SJSA1 (cell line): ENCODE data around the gene PEX11B. TPM values are rescaled to one million over a fixed set of nuclear protein-coding genes. Genes with fewer than 3 reads are reported as not detected.
A peak's percentile ranks its signal among the peaks of the same experiment; 100 is the strongest.

Source experiments
- DNase-seq, 2 experiments: peaks; one replicate each; pipeline ENCODE4 v3.0.0-alpha.2; 2015 to 2020; ENCODE audit warnings: low spot score in 2 of 2, low read depth in 1 of 2
- H3K27ac ChIP-seq: fragments of 250-450 bp; sonication (Bioruptor Pico); 2 replicates; pipeline ENCODE4 v1.5.1; 2020; ENCODE audit warnings: mild to moderate bottlenecking, moderate library complexity
- H3K27me3 ChIP-seq: fragments of 250-450 bp; sonication (Bioruptor Pico); replicated peaks from 2 replicates; pipeline ENCODE4 v1.5.1; 2020; ENCODE audit warnings: mild to moderate bottlenecking, moderate library complexity
- H3K36me3 ChIP-seq: fragments of 250-450 bp; sonication (Bioruptor Pico); 2 replicates; pipeline ENCODE4 v1.5.1; 2020; ENCODE audit warnings: mild to moderate bottlenecking
- H3K4me1 ChIP-seq: fragments of 250-450 bp; sonication (Bioruptor Pico); replicated peaks from 2 replicates; pipeline ENCODE4 v1.6.1; 2021; ENCODE audit warnings: mild to moderate bottlenecking
- H3K4me3 ChIP-seq: fragments of 250-450 bp; sonication (Bioruptor Pico); 2 replicates; pipeline ENCODE4 v1.5.1; 2020; ENCODE audit warnings: mild to moderate bottlenecking
- H3K9me3 ChIP-seq: fragments of 250-450 bp; sonication (Bioruptor Pico); replicated peaks from 2 replicates; pipeline ENCODE4 v1.5.1; 2020; ENCODE audit warnings: mild to moderate bottlenecking
- total RNA-seq: library from RNA; depleted of rRNA; stranded (reverse); fragments of >200 nt; shearing (Covaris generic); gene quantifications from 2 replicates; pipeline ENCODE4 v1.2.3, GENCODE V29; 2014

PEX11B gene
- total RNA-seq, 1 experiment from 2014 or later: 30.4 TPM

DNA sequence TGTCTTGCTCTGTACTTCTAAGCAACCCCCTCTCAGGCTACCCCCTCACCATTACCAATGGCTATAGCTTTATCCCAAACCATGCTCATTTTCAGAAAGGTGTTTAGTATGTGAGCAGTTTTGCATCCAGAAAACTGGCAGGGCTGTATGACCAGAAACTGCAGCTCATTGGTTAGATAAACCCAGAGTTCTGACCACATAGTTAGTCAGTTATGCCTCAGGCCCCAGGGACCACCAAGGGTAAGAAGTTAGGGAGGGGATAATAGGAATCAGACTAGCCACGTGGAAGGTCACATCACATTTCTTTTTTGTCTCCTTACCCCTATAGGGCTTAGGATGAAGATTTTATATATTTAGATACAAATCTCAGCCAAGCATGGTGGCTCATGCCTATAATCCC lies 9.9 kb downstream of the PEX11B start:
- no peaks in the 10 kb centered on the region for H3K9me3 ChIP-seq
- H3K4me1 ChIP-seq: peaks cover 28% of the 10 kb centered on the region
- DNase-seq: peak; percentile 65 to 71
- no peaks in the 10 kb centered on the region for H3K27me3 ChIP-seq
- no peak overlapping the region for H3K4me3 ChIP-seq
- peaks cover 33% of the 10 kb centered on the region for H3K36me3 ChIP-seq
- H3K27ac ChIP-seq: peak overlapping the region; percentile 35

GRCh38 chr1:145906954-145907753 lies 11.4 kb downstream of the PEX11B start:
- Histone ChIP-seq H3K9me3 (no peaks in the 10 kb centered on the region), H3K4me1 (peaks cover 28% of the 10 kb centered on the region), H3K27me3 (no peaks in the 10 kb centered on the region), H3K4me3 (no peak overlapping the region), H3K27ac (no peak overlapping the region), H3K36me3 (peaks cover 20% of the 10 kb centered on the region)
- no peak for DNase-seq

- Histone ChIP-seq H3K9me3 (no peaks in the 10 kb centered on the region), H3K27me3 (no peaks in the 10 kb centered on the region), H3K27ac (no peak overlapping the region), H3K4me1 (no peaks in the 10 kb centered on the region), H3K36me3 (no peaks in the 10 kb centered on the region), H3K4me3 (no peak overlapping the region)
- no peak for DNase-seq
Measured at GRCh38 chr1:145901312-145902021, 17.1 kb downstream of the PEX11B start.

GRCh38 chr1:145898756-145899155 lies 19.8 kb downstream of the PEX11B start:
- Histone ChIP-seq H3K27ac (no peak overlapping the region), H3K4me1 (no peaks in the 10 kb centered on the region), H3K27me3 (no peaks in the 10 kb centered on the region), H3K36me3 (no peaks in the 10 kb centered on the region), H3K9me3 (no peaks in the 10 kb centered on the region), H3K4me3 (no peak overlapping the region)
- no peak for DNase-seq

DNA sequence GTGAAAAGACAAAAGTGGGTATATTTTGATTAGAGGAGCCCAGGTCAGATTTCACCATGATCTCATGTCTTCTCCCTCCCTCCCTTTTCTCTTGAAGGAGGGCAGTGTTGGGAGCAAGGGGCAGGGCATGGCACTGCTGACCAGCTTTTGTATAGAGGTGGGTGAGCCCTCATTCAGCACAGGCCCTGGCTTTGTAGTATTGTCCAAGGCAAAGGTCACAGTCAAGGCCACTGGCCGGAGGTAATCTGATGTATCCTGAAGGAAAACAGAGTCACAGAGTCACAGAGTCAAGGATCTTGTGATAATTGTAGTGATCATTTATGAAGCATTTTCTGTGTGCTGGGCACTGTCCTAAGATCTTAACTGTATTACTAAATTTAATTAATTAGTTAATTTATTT lies 20.5 kb downstream of the PEX11B start:
- no peak for DNase-seq
- no peaks in the 10 kb centered on the region for H3K27me3 ChIP-seq
- no peaks in the 10 kb centered on the region for H3K36me3 ChIP-seq
- H3K9me3 ChIP-seq: no peaks in the 10 kb centered on the region
- no peak overlapping the region for H3K4me3 ChIP-seq
- no peak overlapping the region for H3K27ac ChIP-seq
- H3K4me1 ChIP-seq: peaks cover 4% of the 10 kb centered on the region

- DNase-seq: no peak
- peaks cover 27% of the 10 kb centered on the region for H3K4me1 ChIP-seq
- H3K9me3 ChIP-seq: no peaks in the 10 kb centered on the region
- H3K36me3 ChIP-seq: no peaks in the 10 kb centered on the region
- H3K4me3 ChIP-seq: no peak overlapping the region
- H3K27ac ChIP-seq: no peak overlapping the region
- no peaks in the 10 kb centered on the region for H3K27me3 ChIP-seq
Measured at GRCh38 chr1:145895471-145895870, 23.0 kb downstream of the PEX11B start.

DNA sequence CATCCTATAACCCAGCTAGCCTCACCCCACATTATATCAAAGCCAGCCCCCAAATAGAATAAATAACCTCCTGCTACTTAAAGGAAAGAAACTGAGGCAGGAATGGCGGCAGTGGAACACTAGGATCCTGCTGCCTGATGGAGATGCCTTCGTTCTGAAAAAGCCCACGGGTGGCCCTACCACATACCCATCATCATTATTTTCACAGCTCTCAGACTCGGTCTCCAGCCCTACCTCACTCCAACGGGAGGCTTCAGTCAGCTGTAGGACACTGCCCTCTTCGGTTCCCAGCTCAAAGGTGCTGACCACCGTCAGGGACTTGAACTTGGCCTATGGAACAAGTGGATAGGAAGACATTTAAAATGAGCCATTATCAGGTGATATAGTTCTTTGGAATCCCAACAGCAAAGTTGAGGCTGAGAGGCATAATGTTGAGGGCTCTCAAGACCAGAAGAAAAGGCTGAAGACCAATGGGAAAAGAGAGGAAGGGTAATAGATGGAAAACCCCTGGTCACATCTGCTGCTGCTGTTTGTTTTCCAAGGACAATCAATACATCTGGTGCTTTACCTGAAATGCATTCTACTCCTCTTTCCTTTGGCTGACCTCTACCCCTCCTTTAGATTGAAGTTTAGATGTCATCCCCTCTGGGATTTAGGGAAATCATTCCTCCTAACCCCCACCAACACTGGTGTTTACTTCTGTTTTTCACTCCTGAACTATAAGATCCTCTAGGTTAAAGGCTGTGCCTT lies 25.0 kb downstream of the PEX11B start:
- no peak overlapping the region for H3K27ac ChIP-seq
- H3K4me3 ChIP-seq: no peak overlapping the region
- H3K27me3 ChIP-seq: no peaks in the 10 kb centered on the region
- H3K36me3 ChIP-seq: no peaks in the 10 kb centered on the region
- peaks cover 28% of the 10 kb centered on the region for H3K4me1 ChIP-seq
- H3K9me3 ChIP-seq: no peaks in the 10 kb centered on the region
- no peak for DNase-seq

- no peaks in the 10 kb centered on the region for H3K9me3 ChIP-seq
- no peaks in the 10 kb centered on the region for H3K27me3 ChIP-seq
- no peaks in the 10 kb centered on the region for H3K36me3 ChIP-seq
- peaks cover 28% of the 10 kb centered on the region for H3K4me1 ChIP-seq
- DNase-seq: peak in 1 of 2 experiments; percentile 59
- no peak overlapping the region for H3K4me3 ChIP-seq
- H3K27ac ChIP-seq: peak overlapping the region; percentile 77
Measured at GRCh38 chr1:145892486-145893087, 25.9 kb downstream of the PEX11B start.

GRCh38 chr1:145891587-145892485 lies 26.7 kb downstream of the PEX11B start:
- H3K36me3 ChIP-seq: no peaks in the 10 kb centered on the region
- no peaks in the 10 kb centered on the region for H3K9me3 ChIP-seq
- H3K27ac ChIP-seq: peak overlapping the region; percentile 77
- peaks cover 28% of the 10 kb centered on the region for H3K4me1 ChIP-seq
- peak; percentile 97 to 99 for DNase-seq
- H3K4me3 ChIP-seq: no peak overlapping the region
- H3K27me3 ChIP-seq: no peaks in the 10 kb centered on the region

- H3K36me3 ChIP-seq: no peaks in the 10 kb centered on the region
- no peaks in the 10 kb centered on the region for H3K9me3 ChIP-seq
- no peaks in the 10 kb centered on the region for H3K27me3 ChIP-seq
- H3K4me1 ChIP-seq: peaks cover 28% of the 10 kb centered on the region
- DNase-seq: peak; percentile 65 to 67
- peak overlapping the region; percentile 77; the same call in 1 of the 2 replicates for H3K27ac ChIP-seq
- no peak overlapping the region for H3K4me3 ChIP-seq
Measured at GRCh38 chr1:145891143-145891542, 27.4 kb downstream of the PEX11B start.

GRCh38 chr1:145889722-145890121 lies 28.8 kb downstream of the PEX11B start:
- no peaks in the 10 kb centered on the region for H3K9me3 ChIP-seq
- H3K27ac ChIP-seq: no peak overlapping the region
- H3K4me1 ChIP-seq: peaks cover 33% of the 10 kb centered on the region
- no peak overlapping the region for H3K4me3 ChIP-seq
- DNase-seq: no peak
- H3K36me3 ChIP-seq: no peaks in the 10 kb centered on the region
- 0 out of 2 replicates have a peak, but pooled peaks cover 5% of the 10 kb centered on the region for H3K27me3 ChIP-seq

GRCh38 chr1:145887631-145888030 lies 30.9 kb downstream of the PEX11B start:
- Histone ChIP-seq H3K4me3 (no peak overlapping the region), H3K4me1 (peaks cover 26% of the 10 kb centered on the region), H3K27ac (no peak overlapping the region), H3K27me3 (0 out of 2 replicates have a peak, but pooled peaks cover 8% of the 10 kb centered on the region), H3K36me3 (no peaks in the 10 kb centered on the region), H3K9me3 (no peaks in the 10 kb centered on the region)
- DNase-seq: no peak

DNA sequence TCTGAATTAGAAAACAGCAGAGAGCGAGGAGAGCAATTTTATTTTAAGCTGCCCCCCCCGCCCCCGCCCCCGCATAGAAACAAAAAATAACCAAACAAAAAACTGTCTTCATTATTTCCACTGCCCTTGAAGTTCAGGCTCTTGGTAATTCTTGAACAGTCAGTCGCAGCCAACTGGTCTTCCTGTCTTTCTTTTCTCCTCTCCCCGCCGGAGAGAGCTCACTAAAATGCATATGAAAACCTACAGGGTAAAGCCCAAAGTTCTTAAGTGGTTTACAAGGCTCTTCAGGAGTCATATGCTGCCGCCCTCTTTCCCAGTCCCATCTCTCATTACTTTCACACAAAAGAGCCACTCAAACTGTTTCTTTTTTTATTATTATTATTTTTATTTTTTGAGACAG lies 31.7 kb downstream of the PEX11B start:
- Histone ChIP-seq H3K4me1 (peaks cover 19% of the 10 kb centered on the region), H3K27me3 (0 out of 2 replicates have a peak, but pooled peaks cover 8% of the 10 kb centered on the region), H3K27ac (no peak overlapping the region), H3K36me3 (no peaks in the 10 kb centered on the region), H3K4me3 (no peak overlapping the region), H3K9me3 (no peaks in the 10 kb centered on the region)
- no peak for DNase-seq
